GM12878 (cell line): ENCODE data around the gene KIAA0319L.

Experiments used
- EP300 ChIP-seq, 2 experiments: fragments of 150-350 bp in 1 of 2; IDR thresholded peaks; 2 replicates each; pipeline ENCODE4 v1.6.1; 2011 to 2012; ENCODE audit warnings: low read depth in 2 of 2, low read length in 2 of 2, borderline replicate concordance in 1 of 2, improper control_type of control experiment in 1 of 2, inconsistent platforms in 1 of 2; ENCODE audit not compliant: control insufficient read depth in 1 of 2
- EZH2 ChIP-seq: IDR thresholded peaks from 2 replicates; pipeline ENCODE4 v1.6.1; 2012; ENCODE audit warnings: low read depth, mild to moderate bottlenecking, control low read depth, inconsistent platforms, low read length, borderline replicate concordance; ENCODE audit not compliant: control insufficient read depth
- GABPA ChIP-seq: IDR thresholded peaks from 2 replicates; pipeline ENCODE4 v1.6.1; 2014; ENCODE audit warnings: antibody characterized with exemption, low read depth, mild to moderate bottlenecking, inconsistent platforms
- MXI1 ChIP-seq: fragments of 150-350 bp; IDR thresholded peaks from 2 replicates; pipeline ENCODE4 v1.6.1; 2011; ENCODE audit warnings: low read depth, mild to moderate bottlenecking, inconsistent platforms, low read length, improper control_type of control experiment
- POLR2A ChIP-seq: IDR thresholded peaks from 2 replicates; pipeline ENCODE4 v1.6.1; 2011; ENCODE audit warnings: low read depth, mild to moderate bottlenecking, low read length
- TAF1 ChIP-seq: IDR thresholded peaks from 2 replicates; pipeline ENCODE4 v1.6.1; 2011; ENCODE audit warnings: mild to moderate bottlenecking, low read depth, low read length, borderline replicate concordance
- TBL1XR1 ChIP-seq: IDR thresholded peaks from 2 replicates; pipeline ENCODE4 v1.6.1; 2012; ENCODE audit warnings: low read depth, low read length, improper control_type of control experiment
- TCF7 ChIP-seq: IDR thresholded peaks from 2 replicates; pipeline ENCODE4 v1.6.1; 2014; ENCODE audit warnings: antibody characterized with exemption, borderline replicate concordance
- ZNF274 ChIP-seq: IDR thresholded peaks from one replicate; pipeline ENCODE4 v1.8.0; 2011; ENCODE audit not compliant: insufficient read length, insufficient read depth
- TF ChIP-seq, protein P1 (sequence below), 3 experiments: IDR thresholded peaks in 2 of 3; conservative IDR thresholded peaks in 1 of 3; 2 replicates each; pipeline ENCODE4 v1.5.1; 2011; ENCODE audit warnings: low read depth in 3 of 3, low read length in 3 of 3, mild to moderate bottlenecking in 3 of 3, control low read depth in 2 of 3, moderate library complexity in 2 of 3, inconsistent platforms in 1 of 3, mixed read lengths in 1 of 3; ENCODE audit not compliant: control insufficient read depth in 2 of 3, insufficient read depth in 1 of 3; ENCODE audit errors: extremely low read depth in 1 of 3
- TF ChIP-seq, protein P2 (sequence below): IDR thresholded peaks from 2 replicates; pipeline ENCODE4 v1.6.1; 2011; ENCODE audit warnings: borderline replicate concordance, low read depth, mild to moderate bottlenecking, moderate library complexity, low read length; ENCODE audit not compliant: insufficient read depth, poor library complexity, severe bottlenecking
- TF ChIP-seq, protein P3 (sequence below): fragments of 450-650 bp; IDR thresholded peaks from 2 replicates; pipeline ENCODE4 v1.6.1; 2017; ENCODE audit warnings: mild to moderate bottlenecking, moderate library complexity
- TF ChIP-seq, protein P4 (sequence below): IDR thresholded peaks from 2 replicates; pipeline ENCODE4 v1.6.1; 2012; ENCODE audit warnings: mild to moderate bottlenecking, low read depth, low read length

DNA sequence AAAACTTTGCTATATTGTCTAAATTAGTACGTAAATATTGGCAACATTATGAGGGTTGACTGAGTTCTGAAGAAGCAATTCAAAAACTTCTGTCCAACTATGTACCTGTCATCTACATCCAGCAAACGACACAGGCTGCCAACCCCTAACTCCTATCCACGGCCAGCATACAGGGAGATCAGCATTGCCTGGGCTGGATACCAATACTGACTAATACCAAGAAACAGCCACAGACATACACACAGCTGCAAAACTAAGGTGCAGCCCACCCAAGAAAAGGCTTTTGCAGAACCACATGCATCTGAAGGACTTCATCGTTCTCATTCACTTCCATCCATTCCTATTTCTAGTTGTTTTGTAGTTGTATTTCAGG, 2.0 kb downstream of the KIAA0319L start:
- TF ChIP-seq, protein P1, sequence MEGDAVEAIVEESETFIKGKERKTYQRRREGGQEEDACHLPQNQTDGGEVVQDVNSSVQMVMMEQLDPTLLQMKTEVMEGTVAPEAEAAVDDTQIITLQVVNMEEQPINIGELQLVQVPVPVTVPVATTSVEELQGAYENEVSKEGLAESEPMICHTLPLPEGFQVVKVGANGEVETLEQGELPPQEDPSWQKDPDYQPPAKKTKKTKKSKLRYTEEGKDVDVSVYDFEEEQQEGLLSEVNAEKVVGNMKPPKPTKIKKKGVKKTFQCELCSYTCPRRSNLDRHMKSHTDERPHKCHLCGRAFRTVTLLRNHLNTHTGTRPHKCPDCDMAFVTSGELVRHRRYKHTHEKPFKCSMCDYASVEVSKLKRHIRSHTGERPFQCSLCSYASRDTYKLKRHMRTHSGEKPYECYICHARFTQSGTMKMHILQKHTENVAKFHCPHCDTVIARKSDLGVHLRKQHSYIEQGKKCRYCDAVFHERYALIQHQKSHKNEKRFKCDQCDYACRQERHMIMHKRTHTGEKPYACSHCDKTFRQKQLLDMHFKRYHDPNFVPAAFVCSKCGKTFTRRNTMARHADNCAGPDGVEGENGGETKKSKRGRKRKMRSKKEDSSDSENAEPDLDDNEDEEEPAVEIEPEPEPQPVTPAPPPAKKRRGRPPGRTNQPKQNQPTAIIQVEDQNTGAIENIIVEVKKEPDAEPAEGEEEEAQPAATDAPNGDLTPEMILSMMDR (IDR thresholded peaks at IDR 0.05 in 2 of 3, conservative IDR thresholded peaks at IDR 0.05 in 1 of 3; ENCODE audit: control insufficient read depth in 2 of 3, extremely low read depth in 1 of 3, insufficient read depth in 1 of 3, low read depth in 3 of 3, low read length in 3 of 3), result no peak
- TF ChIP-seq, protein P2, sequence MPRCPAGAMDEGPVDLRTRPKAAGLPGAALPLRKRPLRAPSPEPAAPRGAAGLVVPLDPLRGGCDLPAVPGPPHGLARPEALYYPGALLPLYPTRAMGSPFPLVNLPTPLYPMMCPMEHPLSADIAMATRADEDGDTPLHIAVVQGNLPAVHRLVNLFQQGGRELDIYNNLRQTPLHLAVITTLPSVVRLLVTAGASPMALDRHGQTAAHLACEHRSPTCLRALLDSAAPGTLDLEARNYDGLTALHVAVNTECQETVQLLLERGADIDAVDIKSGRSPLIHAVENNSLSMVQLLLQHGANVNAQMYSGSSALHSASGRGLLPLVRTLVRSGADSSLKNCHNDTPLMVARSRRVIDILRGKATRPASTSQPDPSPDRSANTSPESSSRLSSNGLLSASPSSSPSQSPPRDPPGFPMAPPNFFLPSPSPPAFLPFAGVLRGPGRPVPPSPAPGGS, result no peak
- TF ChIP-seq TBL1XR1, result no peak
- no peak for TF ChIP-seq POLR2A
- TF ChIP-seq, protein P3, sequence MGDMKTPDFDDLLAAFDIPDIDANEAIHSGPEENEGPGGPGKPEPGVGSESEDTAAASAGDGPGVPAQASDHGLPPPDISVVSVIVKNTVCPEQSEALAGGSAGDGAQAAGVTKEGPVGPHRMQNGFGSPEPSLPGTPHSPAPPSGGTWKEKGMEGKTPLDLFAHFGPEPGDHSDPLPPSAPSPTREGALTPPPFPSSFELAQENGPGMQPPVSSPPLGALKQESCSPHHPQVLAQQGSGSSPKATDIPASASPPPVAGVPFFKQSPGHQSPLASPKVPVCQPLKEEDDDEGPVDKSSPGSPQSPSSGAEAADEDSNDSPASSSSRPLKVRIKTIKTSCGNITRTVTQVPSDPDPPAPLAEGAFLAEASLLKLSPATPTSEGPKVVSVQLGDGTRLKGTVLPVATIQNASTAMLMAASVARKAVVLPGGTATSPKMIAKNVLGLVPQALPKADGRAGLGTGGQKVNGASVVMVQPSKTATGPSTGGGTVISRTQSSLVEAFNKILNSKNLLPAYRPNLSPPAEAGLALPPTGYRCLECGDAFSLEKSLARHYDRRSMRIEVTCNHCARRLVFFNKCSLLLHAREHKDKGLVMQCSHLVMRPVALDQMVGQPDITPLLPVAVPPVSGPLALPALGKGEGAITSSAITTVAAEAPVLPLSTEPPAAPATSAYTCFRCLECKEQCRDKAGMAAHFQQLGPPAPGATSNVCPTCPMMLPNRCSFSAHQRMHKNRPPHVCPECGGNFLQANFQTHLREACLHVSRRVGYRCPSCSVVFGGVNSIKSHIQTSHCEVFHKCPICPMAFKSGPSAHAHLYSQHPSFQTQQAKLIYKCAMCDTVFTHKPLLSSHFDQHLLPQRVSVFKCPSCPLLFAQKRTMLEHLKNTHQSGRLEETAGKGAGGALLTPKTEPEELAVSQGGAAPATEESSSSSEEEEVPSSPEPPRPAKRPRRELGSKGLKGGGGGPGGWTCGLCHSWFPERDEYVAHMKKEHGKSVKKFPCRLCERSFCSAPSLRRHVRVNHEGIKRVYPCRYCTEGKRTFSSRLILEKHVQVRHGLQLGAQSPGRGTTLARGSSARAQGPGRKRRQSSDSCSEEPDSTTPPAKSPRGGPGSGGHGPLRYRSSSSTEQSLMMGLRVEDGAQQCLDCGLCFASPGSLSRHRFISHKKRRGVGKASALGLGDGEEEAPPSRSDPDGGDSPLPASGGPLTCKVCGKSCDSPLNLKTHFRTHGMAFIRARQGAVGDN, result no peak
- no peak for TF ChIP-seq EP300 (IDR thresholded peaks at IDR 0.05; ENCODE audit: borderline replicate concordance in 1 of 2, control insufficient read depth in 1 of 2, low read depth in 2 of 2, low read length in 2 of 2)
- TF ChIP-seq TAF1, result no peak
- TF ChIP-seq, protein P4, sequence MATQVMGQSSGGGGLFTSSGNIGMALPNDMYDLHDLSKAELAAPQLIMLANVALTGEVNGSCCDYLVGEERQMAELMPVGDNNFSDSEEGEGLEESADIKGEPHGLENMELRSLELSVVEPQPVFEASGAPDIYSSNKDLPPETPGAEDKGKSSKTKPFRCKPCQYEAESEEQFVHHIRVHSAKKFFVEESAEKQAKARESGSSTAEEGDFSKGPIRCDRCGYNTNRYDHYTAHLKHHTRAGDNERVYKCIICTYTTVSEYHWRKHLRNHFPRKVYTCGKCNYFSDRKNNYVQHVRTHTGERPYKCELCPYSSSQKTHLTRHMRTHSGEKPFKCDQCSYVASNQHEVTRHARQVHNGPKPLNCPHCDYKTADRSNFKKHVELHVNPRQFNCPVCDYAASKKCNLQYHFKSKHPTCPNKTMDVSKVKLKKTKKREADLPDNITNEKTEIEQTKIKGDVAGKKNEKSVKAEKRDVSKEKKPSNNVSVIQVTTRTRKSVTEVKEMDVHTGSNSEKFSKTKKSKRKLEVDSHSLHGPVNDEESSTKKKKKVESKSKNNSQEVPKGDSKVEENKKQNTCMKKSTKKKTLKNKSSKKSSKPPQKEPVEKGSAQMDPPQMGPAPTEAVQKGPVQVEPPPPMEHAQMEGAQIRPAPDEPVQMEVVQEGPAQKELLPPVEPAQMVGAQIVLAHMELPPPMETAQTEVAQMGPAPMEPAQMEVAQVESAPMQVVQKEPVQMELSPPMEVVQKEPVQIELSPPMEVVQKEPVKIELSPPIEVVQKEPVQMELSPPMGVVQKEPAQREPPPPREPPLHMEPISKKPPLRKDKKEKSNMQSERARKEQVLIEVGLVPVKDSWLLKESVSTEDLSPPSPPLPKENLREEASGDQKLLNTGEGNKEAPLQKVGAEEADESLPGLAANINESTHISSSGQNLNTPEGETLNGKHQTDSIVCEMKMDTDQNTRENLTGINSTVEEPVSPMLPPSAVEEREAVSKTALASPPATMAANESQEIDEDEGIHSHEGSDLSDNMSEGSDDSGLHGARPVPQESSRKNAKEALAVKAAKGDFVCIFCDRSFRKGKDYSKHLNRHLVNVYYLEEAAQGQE, result no peak
- no peak for TF ChIP-seq TCF7
- no peak for TF ChIP-seq MXI1
- TF ChIP-seq EZH2, result no peak
- no peak for TF ChIP-seq ZNF274
- no peak for TF ChIP-seq GABPA
